HCT116 (cell line): ENCODE data around the gene CAPN9. TPM values are rescaled to one million over a fixed set of nuclear protein-coding genes. Genes with fewer than 3 reads are reported as not detected.

Experiments used
- ATAC-seq: fragments of 200-7000 bp; cut with Tn5 transposase; 2 replicates; pipeline ENCODE4 v1.9.1; 2020; ENCODE audit warnings: mild to moderate bottlenecking, moderate library complexity
- BruUV-seq: library from RNA; stranded (reverse); fragments of 400-500 nt; replicated peaks from 2 replicates; lab custom pipeline; 2021; lab: Mats Ljungman, UMichigan
- CTCF ChIA-PET: fragments of 300-600 bp; sonication (Branson Sonifier 250); formaldehyde crosslinking; loops from one replicate; lab custom pipeline; 2021; ENCODE audit warnings: antibody characterized with exemption; lab: Charles Lee
- POLR2A ChIA-PET: fragments of 300-600, 350-600 bp; sonication (Branson Sonifier 250); formaldehyde crosslinking; loops from one replicate; lab custom pipeline; 2021; ENCODE audit warnings: antibody characterized with exemption; lab: Charles Lee
- RAD21 ChIA-PET, 2 experiments: fragments of 300-600 bp; sonication (Branson Sonifier 250); formaldehyde crosslinking; loops; one replicate each; lab custom pipeline; 2023; ENCODE audit warnings: low total read pairs in 2 of 2; ENCODE audit not compliant: uncharacterized antibody in 2 of 2, unreplicated experiment in 2 of 2, low non-redundant PET in 1 of 2; lab: Charles Lee
- DNase-seq: peaks from one replicate; pipeline ENCODE4 v3.0.0-alpha.2; 2010; ENCODE audit warnings: low read depth, low spot score
- H2AFZ ChIP-seq: fragments of 200-600 bp; shearing (Covaris generic), sonication (generic); 2 replicates; pipeline ENCODE4 v1.6.1; 2017; ENCODE audit warnings: low read depth, mixed run types, mixed read lengths, antibody characterized with exemption, low read length; ENCODE audit not compliant: poor library complexity, severe bottlenecking
- H3K27ac ChIP-seq: 2 replicates; pipeline ENCODE4 v1.5.1; 2012; ENCODE audit warnings: low read depth, low read length
- H3K27me3 ChIP-seq: fragments of 200-600 bp; sonication (generic); 2 replicates; pipeline ENCODE4 v1.6.1; 2016; ENCODE audit warnings: mixed run types, low read length, mixed read lengths; ENCODE audit not compliant: insufficient read depth
- H3K36me3 ChIP-seq, 2 experiments: fragments of 200-500 bp in 1 of 2; fragments of 200-600 bp in 1 of 2; sonication (Bioruptor generic) in 1 of 2; sonication (generic) in 1 of 2; 2 replicates each; pipeline versions ENCODE4 v1.5.1 to v1.6.1; 2014 to 2016; ENCODE audit warnings: low read length in 2 of 2, inconsistent platforms in 1 of 2, mixed read lengths in 1 of 2, mixed run types in 1 of 2; ENCODE audit not compliant: insufficient read depth in 2 of 2, control insufficient read depth in 1 of 2
- H3K4me1 ChIP-seq, 2 experiments: fragments of 200-600 bp in 1 of 2; sonication (generic) in 1 of 2; 2 replicates each; pipeline versions ENCODE4 v1.5.1 to v1.6.1; 2012 to 2017; ENCODE audit warnings: low read length in 2 of 2, inconsistent platforms in 1 of 2, mild to moderate bottlenecking in 1 of 2, mixed read lengths in 1 of 2, mixed run types in 1 of 2, moderate library complexity in 1 of 2; ENCODE audit not compliant: insufficient read depth in 2 of 2, control insufficient read depth in 1 of 2
- H3K4me2 ChIP-seq: fragments of 200-600 bp; sonication (generic); 2 replicates; pipeline ENCODE4 v1.6.1; 2017; ENCODE audit warnings: mixed run types, low read length, mixed read lengths
- H3K4me3 ChIP-seq, 2 experiments: fragments of 200-600 bp in 1 of 2; sonication (generic) in 1 of 2; replicated peaks in 1 of 2; 2 replicates each; pipeline ENCODE4 v1.5.1; 2011 to 2016; ENCODE audit warnings: low read length in 2 of 2, control low read depth in 1 of 2, low read depth in 1 of 2, mild to moderate bottlenecking in 1 of 2, mixed read lengths in 1 of 2, mixed run types in 1 of 2
- H3K79me2 ChIP-seq: fragments of 200-600 bp; sonication (generic); 2 replicates; pipeline ENCODE4 v1.6.1; 2017; ENCODE audit warnings: mild to moderate bottlenecking, mixed run types, low read length, moderate library complexity, mixed read lengths; ENCODE audit not compliant: insufficient read depth
- H3K9ac ChIP-seq: fragments of 200-600 bp; sonication (generic); 2 replicates; pipeline ENCODE4 v1.6.1; 2016; ENCODE audit warnings: low read length, mixed read lengths
- H3K9me2 ChIP-seq: fragments of 200-600 bp; sonication (generic), shearing (Covaris generic); 2 replicates; pipeline ENCODE4 v1.6.1; 2017; ENCODE audit warnings: mixed run types, mild to moderate bottlenecking, moderate library complexity; ENCODE audit not compliant: insufficient read depth
- H3K9me3 ChIP-seq, 2 experiments: fragments of 200-500 bp in 1 of 2; fragments of 200-600 bp in 1 of 2; sonication (Bioruptor generic) in 1 of 2; sonication (generic) in 1 of 2; 2 replicates each; pipeline ENCODE4 v1.6.1; 2014 to 2017; ENCODE audit warnings: low read length in 2 of 2, mixed read lengths in 2 of 2, inconsistent platforms in 1 of 2, low read depth in 1 of 2, mild to moderate bottlenecking in 1 of 2, mixed run types in 1 of 2, moderate library complexity in 1 of 2; ENCODE audit not compliant: control insufficient read depth in 1 of 2, insufficient read depth in 1 of 2
- H4K20me1 ChIP-seq: fragments of 200-600 bp; sonication (generic), shearing (Covaris generic); 2 replicates; pipeline ENCODE4 v1.6.1; 2017; ENCODE audit warnings: mixed run types, mild to moderate bottlenecking, moderate library complexity; ENCODE audit not compliant: insufficient read depth
- CBX3 ChIP-seq: IDR thresholded peaks from 2 replicates; pipeline ENCODE4 v1.6.1; 2012; ENCODE audit warnings: low read depth
- EGR1 ChIP-seq: IDR thresholded peaks from 2 replicates; pipeline ENCODE4 v1.6.1; 2012; ENCODE audit warnings: low read depth
- JUND ChIP-seq: IDR thresholded peaks from 2 replicates; pipeline ENCODE4 v1.6.1; 2012
- POLR2AphosphoS5 ChIP-seq: IDR thresholded peaks from 2 replicates; pipeline ENCODE4 v1.6.1; 2011; ENCODE audit warnings: mild to moderate bottlenecking, low read depth, low read length, moderate library complexity
- YY1 ChIP-seq: IDR thresholded peaks from 2 replicates; pipeline ENCODE4 v1.6.1; 2011; ENCODE audit warnings: low read length, low read depth, moderate library complexity, mild to moderate bottlenecking; ENCODE audit not compliant: insufficient replicate concordance; ENCODE audit errors: extremely low read depth
- ZNF274 ChIP-seq: fragments of 200-500 bp; sonication (Bioruptor generic); IDR thresholded peaks from 2 replicates; pipeline ENCODE4 v1.6.1; 2014; ENCODE audit warnings: mild to moderate bottlenecking, low read depth, low read length, inconsistent platforms
- intact Hi-C: fragments of 100-400 bp; cut with micrococcal nuclease; formaldehyde crosslinking; loops from 2 replicates; pipeline ENCODE4 v1.10.0; 2022
- total RNA-seq: library from RNA; stranded (reverse); gene quantifications from one replicate; pipeline ENCODE4 v1.2.1, GENCODE V29; 2021; ENCODE audit not compliant: unreplicated experiment
- TF ChIP-seq, protein P1 (sequence below), 3 experiments: fragments of 200-600 bp in 1 of 3; sonication (generic) in 1 of 3; IDR thresholded peaks in 2 of 3; conservative IDR thresholded peaks in 1 of 3; 2 replicates each; pipeline ENCODE4 v1.5.1; 2012 to 2017; ENCODE audit warnings: low read depth in 2 of 3, low read length in 2 of 3, antibody characterized with exemption in 1 of 3, borderline replicate concordance in 1 of 3, control low read depth in 1 of 3, mild to moderate bottlenecking in 1 of 3, mixed read lengths in 1 of 3, mixed run types in 1 of 3, moderate library complexity in 1 of 3; ENCODE audit not compliant: insufficient read depth in 1 of 3
- TF ChIP-seq, protein P2 (sequence below): IDR thresholded peaks from 2 replicates; pipeline ENCODE4 v1.6.1; 2011; ENCODE audit warnings: mild to moderate bottlenecking, low read length, moderate library complexity; ENCODE audit not compliant: insufficient replicate concordance; ENCODE audit errors: extremely low read depth
- TF ChIP-seq, protein P3 (sequence below): IDR thresholded peaks from 2 replicates; pipeline ENCODE4 v1.6.1; 2012

CAPN9 gene
- total RNA-seq, 1 experiment from 2014 or later = not detected

DNA sequence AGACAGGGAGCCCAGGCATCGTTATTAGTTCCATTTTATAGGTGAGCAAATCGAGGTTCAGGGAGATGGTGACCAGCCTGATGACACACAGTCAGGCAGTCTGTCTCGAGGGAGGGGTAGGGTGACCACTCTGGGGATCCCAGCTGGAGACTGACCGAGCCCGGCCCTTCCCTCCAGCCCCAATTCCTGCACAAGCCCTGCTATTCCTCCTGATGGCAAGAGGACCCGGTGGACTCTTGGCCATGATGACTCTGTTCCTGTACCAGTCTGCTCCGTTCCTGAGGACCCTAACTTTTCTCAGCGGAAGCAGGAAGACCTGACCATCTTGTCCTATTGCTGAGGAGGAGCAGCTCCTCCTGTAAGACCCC lies 33.7 kb upstream of the CAPN9 start (continued):
- TF ChIP-seq, protein P1, sequence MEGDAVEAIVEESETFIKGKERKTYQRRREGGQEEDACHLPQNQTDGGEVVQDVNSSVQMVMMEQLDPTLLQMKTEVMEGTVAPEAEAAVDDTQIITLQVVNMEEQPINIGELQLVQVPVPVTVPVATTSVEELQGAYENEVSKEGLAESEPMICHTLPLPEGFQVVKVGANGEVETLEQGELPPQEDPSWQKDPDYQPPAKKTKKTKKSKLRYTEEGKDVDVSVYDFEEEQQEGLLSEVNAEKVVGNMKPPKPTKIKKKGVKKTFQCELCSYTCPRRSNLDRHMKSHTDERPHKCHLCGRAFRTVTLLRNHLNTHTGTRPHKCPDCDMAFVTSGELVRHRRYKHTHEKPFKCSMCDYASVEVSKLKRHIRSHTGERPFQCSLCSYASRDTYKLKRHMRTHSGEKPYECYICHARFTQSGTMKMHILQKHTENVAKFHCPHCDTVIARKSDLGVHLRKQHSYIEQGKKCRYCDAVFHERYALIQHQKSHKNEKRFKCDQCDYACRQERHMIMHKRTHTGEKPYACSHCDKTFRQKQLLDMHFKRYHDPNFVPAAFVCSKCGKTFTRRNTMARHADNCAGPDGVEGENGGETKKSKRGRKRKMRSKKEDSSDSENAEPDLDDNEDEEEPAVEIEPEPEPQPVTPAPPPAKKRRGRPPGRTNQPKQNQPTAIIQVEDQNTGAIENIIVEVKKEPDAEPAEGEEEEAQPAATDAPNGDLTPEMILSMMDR (IDR thresholded peaks at IDR 0.05 in 2 of 3, conservative IDR thresholded peaks at IDR 0.05 in 1 of 3; ENCODE audit: borderline replicate concordance in 1 of 3, insufficient read depth in 1 of 3, low read depth in 2 of 3, low read length in 2 of 3) = no peak
- no peak for TF ChIP-seq CBX3
- TF ChIP-seq, all 23 proteins: peak for 0

DNA sequence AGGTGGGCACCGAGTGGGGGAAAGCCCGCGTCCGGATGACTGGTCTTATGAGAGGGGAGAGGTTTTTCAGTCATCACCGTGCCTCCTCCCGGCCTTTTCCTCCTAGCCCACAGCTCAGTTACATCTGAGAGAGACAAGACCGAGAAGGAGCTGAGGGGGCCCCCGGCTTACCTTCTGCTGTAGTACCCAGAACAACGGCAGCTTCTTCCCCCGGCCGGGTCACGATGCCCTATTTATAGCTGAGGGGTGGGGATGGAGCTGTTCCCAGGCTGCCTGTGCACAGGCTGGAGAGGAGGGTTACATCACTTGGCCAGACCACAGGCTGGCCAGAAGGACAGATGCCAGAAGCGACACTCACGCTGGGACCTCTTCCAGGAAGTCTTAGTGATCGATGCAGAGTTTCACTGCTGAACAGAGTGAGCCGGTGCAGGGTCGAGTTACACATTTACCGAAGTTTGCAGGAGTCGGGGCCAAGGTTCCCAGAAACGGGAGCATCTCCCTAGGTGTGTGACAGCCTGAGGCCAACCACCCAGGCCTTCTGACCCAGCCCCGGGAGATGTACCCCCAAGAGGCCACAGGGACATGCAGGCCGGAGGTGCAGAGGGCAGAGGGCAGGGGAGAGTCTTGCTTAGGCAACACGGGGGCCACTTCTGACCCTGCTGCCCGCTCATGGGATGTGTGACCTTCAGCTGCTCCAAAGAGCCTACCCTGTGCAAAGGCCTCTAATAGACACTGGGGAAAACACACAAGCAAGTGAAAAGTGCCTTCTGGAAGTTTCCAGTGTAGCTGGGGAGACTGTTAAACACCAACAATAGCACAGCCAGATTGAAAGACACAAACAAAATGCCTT lies 33.0 kb upstream of the CAPN9 start, which contains the start of gene AGT:
Gene AGT (minus strand): TSS at position 208 of the 850 bp plus-strand sequence. CDS start 3,299 bp downstream, outside the sequence.
- Histone ChIP-seq H3K9me3 (no peaks in the 10 kb centered on the region), H3K9me2 (no peaks in the 10 kb centered on the region), H3K27ac (no peak within 1 kb of the TSS), H2AFZ (no peak within 1 kb of the TSS), H3K4me2 (no peak within 1 kb of the TSS), H3K4me3 (no peak within 1 kb of the TSS), H3K27me3 (no peaks in the 10 kb centered on the region), H3K4me1 (no peaks in the 10 kb centered on the region), H4K20me1 (no peaks in the 10 kb centered on the region), H3K36me3 (no peaks in the 10 kb centered on the region), H3K9ac (no peak within 1 kb of the TSS), H3K79me2 (no peaks in the 10 kb centered on the region)
- BruUV-seq = no TSS peak
- ChIA-PET POLR2A (no interaction called here), RAD21 (no interaction called here), CTCF (no interaction called here)
- no peak for DNase-seq
- TF ChIP-seq JUND (no peak), EGR1 (no peak), ZNF274 (no peak), POLR2AphosphoS5 (no peak), YY1 (no peak)
- TF ChIP-seq, protein P2, sequence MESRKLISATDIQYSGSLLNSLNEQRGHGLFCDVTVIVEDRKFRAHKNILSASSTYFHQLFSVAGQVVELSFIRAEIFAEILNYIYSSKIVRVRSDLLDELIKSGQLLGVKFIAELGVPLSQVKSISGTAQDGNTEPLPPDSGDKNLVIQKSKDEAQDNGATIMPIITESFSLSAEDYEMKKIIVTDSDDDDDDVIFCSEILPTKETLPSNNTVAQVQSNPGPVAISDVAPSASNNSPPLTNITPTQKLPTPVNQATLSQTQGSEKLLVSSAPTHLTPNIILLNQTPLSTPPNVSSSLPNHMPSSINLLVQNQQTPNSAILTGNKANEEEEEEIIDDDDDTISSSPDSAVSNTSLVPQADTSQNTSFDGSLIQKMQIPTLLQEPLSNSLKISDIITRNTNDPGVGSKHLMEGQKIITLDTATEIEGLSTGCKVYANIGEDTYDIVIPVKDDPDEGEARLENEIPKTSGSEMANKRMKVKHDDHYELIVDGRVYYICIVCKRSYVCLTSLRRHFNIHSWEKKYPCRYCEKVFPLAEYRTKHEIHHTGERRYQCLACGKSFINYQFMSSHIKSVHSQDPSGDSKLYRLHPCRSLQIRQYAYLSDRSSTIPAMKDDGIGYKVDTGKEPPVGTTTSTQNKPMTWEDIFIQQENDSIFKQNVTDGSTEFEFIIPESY = no peak
- TF ChIP-seq, protein P3, sequence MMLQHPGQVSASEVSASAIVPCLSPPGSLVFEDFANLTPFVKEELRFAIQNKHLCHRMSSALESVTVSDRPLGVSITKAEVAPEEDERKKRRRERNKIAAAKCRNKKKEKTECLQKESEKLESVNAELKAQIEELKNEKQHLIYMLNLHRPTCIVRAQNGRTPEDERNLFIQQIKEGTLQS = no peak
- ATAC-seq = no peak
- intact Hi-C loops = no loop called here
